ENCODE measurements around the gene RHOBTB1.
"Not testable (repeated sequence)": the region's sequence is repeated elsewhere in the genome, so short reads cannot be mapped to it uniquely, and the experiment has no call there.

Gene RHOBTB1

GRCh38 chr10:60944058-60944909 is at the start of gene RHOBTB1:
Gene RHOBTB1 (minus strand): TSS chr10:60944185. CDS start chr10:60911542, 32,643 bp downstream.
- peak; percentile 85 for DNase-seq (ENCODE audit: low spot score)

GRCh38 chr10:60992636-60993035 is 48.7 kb upstream of the RHOBTB1 start:
- no peak for DNase-seq (ENCODE audit: low spot score)

GRCh38 chr10:60990663-60991062 is 46.7 kb upstream of the RHOBTB1 start:
- no peak for DNase-seq (ENCODE audit: low spot score)

- DNase-seq (ENCODE audit: low spot score) = no peak
Measured at GRCh38 chr10:60989400-60989876, 45.5 kb upstream of the RHOBTB1 start.

GRCh38 chr10:60986791-60987190 is 42.8 kb upstream of the RHOBTB1 start:
- no peak for DNase-seq (ENCODE audit: low spot score)

- no peak for DNase-seq (ENCODE audit: low spot score)
Measured at GRCh38 chr10:60985951-60986350, 42.0 kb upstream of the RHOBTB1 start.

- no peak for DNase-seq (ENCODE audit: low spot score)
Measured at GRCh38 chr10:60980997-60981396, 37.0 kb upstream of the RHOBTB1 start.

GRCh38 chr10:60979667-60980104 is 35.7 kb upstream of the RHOBTB1 start:
- no peak for DNase-seq (ENCODE audit: low spot score)

- no peak for DNase-seq (ENCODE audit: low spot score)
Measured at GRCh38 chr10:60978287-60979115, 34.5 kb upstream of the RHOBTB1 start.

- no peak for DNase-seq (ENCODE audit: low spot score)
Measured at GRCh38 chr10:60977161-60978122, 33.5 kb upstream of the RHOBTB1 start.

- no peak for DNase-seq (ENCODE audit: low spot score)
Measured at GRCh38 chr10:60976687-60977086, 32.7 kb upstream of the RHOBTB1 start.

- no peak for DNase-seq (ENCODE audit: low spot score)
Measured at GRCh38 chr10:60975716-60976115, 31.7 kb upstream of the RHOBTB1 start.

GRCh38 chr10:60974463-60975149 is 30.6 kb upstream of the RHOBTB1 start:
- no peak for DNase-seq (ENCODE audit: low spot score)

GRCh38 chr10:60973086-60973485 is 29.1 kb upstream of the RHOBTB1 start:
- DNase-seq (ENCODE audit: low spot score) = no peak

- DNase-seq (ENCODE audit: low spot score) = not testable (repeated sequence)
Measured at GRCh38 chr10:60972181-60972580, 28.2 kb upstream of the RHOBTB1 start.

GRCh38 chr10:60970526-60970925 is 26.5 kb upstream of the RHOBTB1 start:
- DNase-seq (ENCODE audit: low spot score) = no peak

- no peak for DNase-seq (ENCODE audit: low spot score)
Measured at GRCh38 chr10:60968504-60968903, 24.5 kb upstream of the RHOBTB1 start.

GRCh38 chr10:60967854-60968484 is 24.0 kb upstream of the RHOBTB1 start:
- no peak for DNase-seq (ENCODE audit: low spot score)

GRCh38 chr10:60967260-60967659 is 23.3 kb upstream of the RHOBTB1 start:
- no peak for DNase-seq (ENCODE audit: low spot score)

- DNase-seq (ENCODE audit: low spot score) = no peak
Measured at GRCh38 chr10:60965696-60966095, 21.7 kb upstream of the RHOBTB1 start.

All from AG08396 (cell line).